ENCODE data around the gene ZBTB2. TPM values are rescaled to one million over a fixed set of nuclear protein-coding genes. Genes with fewer than 3 reads are reported as not detected.

Gene ZBTB2, protein sequence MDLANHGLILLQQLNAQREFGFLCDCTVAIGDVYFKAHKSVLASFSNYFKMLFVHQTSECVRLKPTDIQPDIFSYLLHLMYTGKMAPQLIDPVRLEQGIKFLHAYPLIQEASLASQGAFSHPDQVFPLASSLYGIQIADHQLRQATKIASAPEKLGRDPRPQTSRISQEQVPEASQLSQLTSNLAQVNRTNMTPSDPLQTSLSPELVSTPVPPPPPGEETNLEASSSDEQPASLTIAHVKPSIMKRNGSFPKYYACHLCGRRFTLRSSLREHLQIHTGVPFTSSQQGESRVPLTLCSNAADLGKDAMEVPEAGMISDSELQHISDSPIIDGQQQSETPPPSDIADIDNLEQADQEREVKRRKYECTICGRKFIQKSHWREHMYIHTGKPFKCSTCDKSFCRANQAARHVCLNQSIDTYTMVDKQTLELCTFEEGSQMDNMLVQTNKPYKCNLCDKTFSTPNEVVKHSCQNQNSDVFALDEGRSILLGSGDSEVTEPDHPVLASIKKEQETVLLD
- 7.7 and 9.9 TPM in 2 replicates for total RNA-seq
- 5.6 and 9.6 TPM in 2 replicates for polyA plus RNA-seq

DNA sequence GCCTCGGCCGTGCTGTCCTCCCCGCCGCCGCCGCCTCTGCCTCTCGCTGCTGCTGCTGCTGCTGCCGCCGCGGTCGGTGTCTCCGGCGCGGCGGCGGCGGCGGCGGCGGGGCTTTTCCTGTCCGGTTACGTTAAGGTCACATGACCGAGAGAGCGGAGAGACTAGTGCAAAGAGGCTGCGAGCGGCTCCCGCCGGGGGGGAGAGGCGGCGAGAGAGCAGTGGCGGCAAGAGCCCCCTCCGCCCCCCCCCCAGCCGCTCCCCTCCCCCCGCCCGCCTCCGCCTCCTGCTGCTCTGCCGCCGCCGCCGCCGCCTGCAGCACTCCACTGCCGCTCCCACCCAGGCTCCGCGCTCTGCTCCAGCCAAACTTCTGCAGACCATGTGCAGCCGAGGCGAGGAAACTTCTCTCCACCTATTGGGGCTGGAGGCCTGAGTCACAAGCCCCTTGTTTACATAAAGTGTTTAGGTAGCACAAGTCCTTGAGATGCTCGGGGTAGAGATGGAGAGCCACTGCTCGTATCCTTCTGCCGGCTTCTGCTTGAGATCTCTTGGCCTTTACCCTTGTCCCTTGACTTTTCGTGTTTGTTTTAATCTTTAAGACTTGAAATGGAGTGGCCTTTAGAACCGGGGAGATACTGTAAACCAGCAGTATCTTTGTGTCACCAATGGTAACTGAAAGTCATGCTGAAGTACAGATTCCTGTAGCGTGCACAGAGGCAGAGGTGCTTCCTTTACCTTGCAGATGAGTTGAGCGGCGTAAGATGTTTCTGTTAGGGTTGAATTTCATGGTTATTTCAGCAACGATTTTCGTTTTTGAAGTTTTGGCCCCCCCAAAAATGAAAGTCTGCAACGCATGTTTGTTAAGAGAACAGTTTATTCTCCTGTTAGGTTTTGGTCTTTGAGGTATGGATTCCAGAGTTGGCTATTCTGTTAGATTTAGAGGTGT lies at the start of gene ZBTB2:
TSS of gene ZBTB2 (minus strand) at position 89 of the 943 bp plus-strand sequence. CDS start 17,922 bp downstream, outside the sequence.
- H3K27me3 ChIP-seq: no peaks in the 10 kb centered on the region
- peak; percentile 75 to 85 for DNase-seq (ENCODE audit: low read depth in 1 of 2, low spot score in 1 of 2)

DNA sequence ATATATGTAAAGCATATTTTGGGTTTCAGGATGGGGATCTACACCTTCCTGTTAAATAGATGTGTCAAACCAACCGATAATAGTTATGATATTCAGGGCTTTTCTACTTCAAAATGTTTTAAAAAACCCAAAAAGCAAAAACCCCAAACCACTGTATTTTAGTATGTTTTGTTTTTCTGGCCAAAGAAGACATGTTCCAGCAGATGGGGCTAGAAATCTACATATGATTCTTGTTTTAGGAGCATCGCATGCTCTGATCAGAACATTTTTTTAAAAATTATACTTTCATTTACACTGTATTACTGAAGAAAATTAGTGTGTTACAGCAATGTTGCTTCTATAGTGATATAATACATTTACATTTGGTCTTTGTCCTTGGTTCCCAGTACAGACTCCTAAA lies 49.6 kb upstream of the ZBTB2 start:
- H3K36me3 ChIP-seq: no peaks in the 10 kb centered on the region
- TF ChIP-seq, protein P1, sequence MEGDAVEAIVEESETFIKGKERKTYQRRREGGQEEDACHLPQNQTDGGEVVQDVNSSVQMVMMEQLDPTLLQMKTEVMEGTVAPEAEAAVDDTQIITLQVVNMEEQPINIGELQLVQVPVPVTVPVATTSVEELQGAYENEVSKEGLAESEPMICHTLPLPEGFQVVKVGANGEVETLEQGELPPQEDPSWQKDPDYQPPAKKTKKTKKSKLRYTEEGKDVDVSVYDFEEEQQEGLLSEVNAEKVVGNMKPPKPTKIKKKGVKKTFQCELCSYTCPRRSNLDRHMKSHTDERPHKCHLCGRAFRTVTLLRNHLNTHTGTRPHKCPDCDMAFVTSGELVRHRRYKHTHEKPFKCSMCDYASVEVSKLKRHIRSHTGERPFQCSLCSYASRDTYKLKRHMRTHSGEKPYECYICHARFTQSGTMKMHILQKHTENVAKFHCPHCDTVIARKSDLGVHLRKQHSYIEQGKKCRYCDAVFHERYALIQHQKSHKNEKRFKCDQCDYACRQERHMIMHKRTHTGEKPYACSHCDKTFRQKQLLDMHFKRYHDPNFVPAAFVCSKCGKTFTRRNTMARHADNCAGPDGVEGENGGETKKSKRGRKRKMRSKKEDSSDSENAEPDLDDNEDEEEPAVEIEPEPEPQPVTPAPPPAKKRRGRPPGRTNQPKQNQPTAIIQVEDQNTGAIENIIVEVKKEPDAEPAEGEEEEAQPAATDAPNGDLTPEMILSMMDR (IDR thresholded peaks at IDR 0.05; ENCODE audit: low read depth, low read length): peak; percentile 50
- DNase-seq (ENCODE audit: low read depth in 1 of 2, low spot score in 1 of 2): peak in 1 of 2 donors; percentile 60

More for the DNA sequence above, at the start of gene ZBTB2:
- Histone ChIP-seq H3K27ac (peak within 1 kb of the TSS; percentile 98), H3K4me3 (peak within 1 kb of the TSS; percentile 91), H3K4me1 (ENCODE audit: low read depth) (peaks cover 21% of the 10 kb centered on the region), H3K9me3 (ENCODE audit: low read depth) (no peaks in the 10 kb centered on the region), H3K36me3 (no peaks in the 10 kb centered on the region)
- TF ChIP-seq, protein P1 (IDR thresholded peaks at IDR 0.05; ENCODE audit: low read depth, low read length): no peak

DNA sequence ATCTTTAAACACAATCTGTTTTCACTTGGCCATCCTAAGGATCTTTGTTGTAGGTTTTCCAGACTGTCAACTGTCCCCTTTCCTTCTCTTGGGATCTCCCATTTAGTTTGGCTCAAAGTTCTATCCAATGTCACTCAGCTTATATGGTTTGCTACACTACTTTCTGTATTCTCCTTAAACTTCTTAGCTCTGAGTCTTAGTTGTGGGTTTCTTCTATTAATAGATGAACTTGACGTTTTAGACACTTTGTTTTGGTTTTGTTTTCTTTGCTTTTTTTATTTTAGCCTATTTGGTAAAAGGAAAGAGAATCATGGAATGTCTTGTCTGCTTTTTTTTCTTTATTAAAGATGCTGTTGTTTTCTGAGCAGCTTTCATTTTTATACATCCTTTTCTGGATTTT lies 49.1 kb upstream of the ZBTB2 start:
- H3K4me1 ChIP-seq (ENCODE audit: low read depth): no peaks in the 10 kb centered on the region
- H3K9me3 ChIP-seq (ENCODE audit: low read depth): no peaks in the 10 kb centered on the region
- H3K27ac ChIP-seq: no peak overlapping the region
- H3K4me3 ChIP-seq: no peak overlapping the region
- no peak for DNase-seq (ENCODE audit: low read depth in 1 of 2, low spot score in 1 of 2)
- TF ChIP-seq, protein P1 (IDR thresholded peaks at IDR 0.05; ENCODE audit: low read depth, low read length): no peak
- no peaks in the 10 kb centered on the region for H3K27me3 ChIP-seq
- H3K36me3 ChIP-seq: no peaks in the 10 kb centered on the region

More for the DNA sequence above, 49.6 kb upstream of the ZBTB2 start:
- Histone ChIP-seq H3K9me3 (ENCODE audit: low read depth) (no peaks in the 10 kb centered on the region), H3K27me3 (no peaks in the 10 kb centered on the region), H3K4me1 (ENCODE audit: low read depth) (no peaks in the 10 kb centered on the region), H3K4me3 (no peak overlapping the region), H3K27ac (no peak overlapping the region)

DNA sequence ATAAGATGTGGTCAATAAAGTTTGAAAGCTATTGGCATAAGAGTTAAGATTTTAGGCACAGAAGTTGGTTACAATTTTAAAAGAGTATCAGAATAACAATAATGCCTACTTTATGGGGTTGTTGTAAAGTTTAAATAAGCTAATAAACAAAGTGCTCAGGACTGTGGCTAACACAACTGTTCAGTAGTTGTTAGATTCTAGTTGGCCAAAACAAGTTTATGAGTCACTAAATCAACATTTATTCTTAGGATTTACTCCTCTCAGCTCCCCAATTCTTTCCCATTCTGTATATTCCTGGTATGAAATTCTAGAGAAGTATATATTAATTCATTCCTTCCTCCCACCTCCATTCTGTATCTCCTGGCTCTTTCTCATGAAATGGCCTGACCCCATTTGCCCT lies 46.0 kb upstream of the ZBTB2 start:
- Histone ChIP-seq H3K27me3 (no peaks in the 10 kb centered on the region), H3K4me3 (no peak overlapping the region), H3K27ac (no peak overlapping the region), H3K4me1 (ENCODE audit: low read depth) (no peaks in the 10 kb centered on the region), H3K36me3 (no peaks in the 10 kb centered on the region), H3K9me3 (ENCODE audit: low read depth) (no peaks in the 10 kb centered on the region)
- TF ChIP-seq, protein P1 (IDR thresholded peaks at IDR 0.05; ENCODE audit: low read depth, low read length): no peak
- DNase-seq (ENCODE audit: low read depth in 1 of 2, low spot score in 1 of 2): peak in 1 of 2 donors; percentile 14

DNA sequence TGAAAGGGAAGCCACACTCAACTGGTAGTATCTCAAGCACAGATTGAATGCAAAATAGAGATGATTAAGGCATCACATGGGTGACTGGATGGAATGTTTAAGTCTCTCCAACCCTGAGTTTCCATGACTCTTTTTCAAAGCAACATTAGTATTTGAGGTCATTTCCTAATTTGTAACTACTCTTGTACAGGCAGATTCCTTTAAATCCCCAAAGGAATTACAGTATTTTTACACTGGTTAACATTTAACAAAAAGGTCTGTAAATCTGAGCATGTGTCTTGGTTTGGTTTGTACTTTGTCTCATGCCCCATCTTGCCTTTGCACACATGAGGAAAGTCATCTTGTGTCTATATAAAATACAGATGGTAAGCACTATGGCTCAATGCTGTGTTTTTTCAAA lies 45.4 kb upstream of the ZBTB2 start:
- TF ChIP-seq, protein P1 (IDR thresholded peaks at IDR 0.05; ENCODE audit: low read depth, low read length): no peak
- H3K36me3 ChIP-seq: peaks cover 3% of the 10 kb centered on the region
- H3K4me3 ChIP-seq: no peak overlapping the region
- DNase-seq (ENCODE audit: low read depth in 1 of 2, low spot score in 1 of 2): peak in 1 of 2 donors; percentile 80
- no peaks in the 10 kb centered on the region for H3K9me3 ChIP-seq (ENCODE audit: low read depth)
- H3K27ac ChIP-seq: no peak overlapping the region
- H3K4me1 ChIP-seq (ENCODE audit: low read depth): no peaks in the 10 kb centered on the region
- H3K27me3 ChIP-seq: no peaks in the 10 kb centered on the region

Data from cardiac muscle cell (in vitro differentiated cells and primary cell).